Central memory CD4-positive, alpha-beta T cell (primary cell): ENCODE data around the gene TCTN2.

Experiments used
- DNase-seq: peaks from one replicate; pipeline ENCODE4 v3.0.0; 2022
- total RNA-seq, 3 experiments: gene quantifications; one replicate each; lab custom pipeline; 2026; lab: John Stamatoyannopoulos, UW

Gene TCTN2
- total RNA-seq, result 4.0 to 10.6 (median 10.0) reads per million in 3 experiments

DNA sequence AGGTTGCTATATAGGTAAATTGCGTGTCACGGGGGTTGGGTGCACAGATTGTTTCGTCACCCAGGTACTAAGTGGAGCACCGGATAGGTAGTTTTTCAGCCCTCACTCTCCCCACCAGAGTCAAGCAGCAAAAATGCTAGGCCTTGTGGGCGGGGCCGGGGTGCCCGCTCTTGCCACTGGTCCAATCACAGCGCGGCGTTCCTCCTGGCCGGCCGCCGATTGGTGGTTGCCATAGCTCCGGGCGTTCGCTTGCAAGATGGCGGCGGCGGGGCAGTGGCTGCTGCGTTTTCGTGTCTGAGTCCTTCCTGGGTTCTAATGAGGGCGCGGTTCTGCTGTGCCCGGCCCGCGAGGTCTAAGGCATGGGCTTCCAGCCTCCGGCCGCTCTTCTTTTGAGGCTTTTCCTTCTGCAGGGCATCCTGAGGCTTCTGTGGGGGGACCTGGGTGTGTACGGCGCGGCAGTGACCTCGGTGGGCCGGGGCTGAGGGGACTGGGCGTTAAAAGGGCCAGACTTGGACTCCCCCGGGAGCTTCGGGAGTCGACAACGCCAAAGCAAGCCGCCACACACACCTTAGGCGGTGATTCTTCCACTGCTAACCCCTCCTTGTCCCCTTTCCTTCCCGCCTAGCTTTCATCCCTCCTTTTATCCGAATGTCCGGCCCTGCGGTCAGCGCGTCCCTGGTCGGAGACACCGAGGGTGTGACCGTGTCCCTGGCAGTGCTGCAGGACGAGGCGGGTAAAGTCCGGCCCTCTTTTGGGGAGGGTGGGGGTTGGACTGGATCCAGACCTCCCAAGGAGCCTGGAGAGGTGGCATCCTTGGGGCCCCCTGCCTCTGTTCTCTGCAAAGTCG, at the start of gene TCTN2:
Gene TCTN2, plus strand, starts transcription at position 232 of the 847 bp plus-strand sequence. Its CDS starts 128 bp downstream, at position 360.
- DNase-seq, result peak; percentile 91

DNA sequence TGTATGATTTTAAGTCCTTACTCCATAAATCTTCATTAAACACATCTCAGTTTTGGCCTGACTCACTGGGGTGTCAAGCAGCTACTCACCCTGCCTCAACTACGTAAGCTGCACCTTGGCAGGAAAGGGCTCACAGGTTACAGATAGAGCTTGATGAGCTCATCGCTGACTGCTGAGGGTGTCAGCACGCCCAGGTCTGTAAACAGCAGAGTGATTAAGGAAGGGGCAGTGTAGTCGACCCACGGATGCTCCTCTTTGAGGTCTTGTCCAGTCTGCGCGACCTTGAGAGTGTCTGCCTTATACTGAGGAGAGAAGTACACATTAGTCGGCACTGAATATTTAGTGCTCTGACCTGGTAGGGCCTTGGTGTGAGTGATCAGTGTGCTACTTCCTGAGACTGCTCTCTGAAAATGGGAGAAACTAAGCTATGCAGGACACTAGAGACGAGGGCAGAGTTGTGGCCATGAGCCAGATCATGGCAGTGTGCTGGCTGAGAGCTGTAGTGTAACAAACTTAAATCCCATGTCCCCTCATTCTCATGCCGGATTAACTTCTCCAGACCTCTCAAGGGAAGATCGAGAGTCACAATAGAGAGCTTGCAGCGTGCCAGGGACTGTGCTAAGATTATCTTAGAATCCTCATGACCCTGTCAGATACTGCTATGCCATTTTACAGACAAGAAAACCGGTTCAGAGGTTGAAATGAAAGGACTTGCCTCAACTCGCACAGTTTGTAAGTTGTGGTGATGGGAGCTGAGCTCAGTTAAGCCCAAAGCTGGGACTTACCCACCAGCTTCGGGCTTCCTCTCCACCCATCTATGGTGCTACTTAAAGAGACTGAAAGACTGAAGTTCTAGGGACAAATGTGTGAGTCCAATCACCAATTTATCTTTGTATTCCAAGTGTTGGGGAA, 49.0 kb upstream of the TCTN2 start:
- no peak for DNase-seq

DNA sequence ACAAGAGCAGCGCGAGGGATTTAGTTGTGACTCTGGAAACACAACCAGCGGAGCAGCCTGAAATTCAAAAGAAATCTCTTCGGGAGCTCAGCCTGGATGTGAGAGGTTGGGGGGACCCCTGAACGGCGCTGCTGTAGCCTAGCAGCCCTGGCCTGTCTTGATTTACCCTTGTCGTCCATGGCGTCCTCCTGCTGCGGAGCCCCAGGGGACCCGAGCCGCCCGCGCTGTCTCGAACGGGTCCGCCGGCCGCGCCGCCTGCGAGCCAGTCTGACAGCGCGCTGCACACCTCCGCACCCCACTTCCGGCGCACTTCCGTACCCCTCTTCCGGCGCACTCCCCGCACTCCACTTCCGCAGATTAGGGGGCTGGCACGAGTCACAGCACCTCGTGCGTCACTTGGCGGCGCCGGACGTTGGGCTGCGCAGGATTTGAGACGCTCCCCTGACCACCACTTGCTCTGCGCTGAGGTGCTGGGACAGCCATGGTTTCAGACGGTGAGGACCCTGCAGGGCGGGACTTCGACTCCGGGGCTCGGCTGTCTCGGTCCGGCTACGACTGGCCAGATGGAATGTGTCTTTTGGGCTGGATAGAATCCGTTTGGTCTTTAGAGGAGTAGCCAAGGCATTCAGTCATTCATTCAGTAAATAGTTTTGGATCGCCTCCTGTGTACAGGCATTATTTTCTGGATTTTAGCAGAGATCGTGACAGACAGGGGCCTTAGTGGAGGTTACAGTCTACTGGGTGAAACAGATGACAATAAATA, 37.4 kb upstream of the TCTN2 start, which contains the start of the genes EIF2B1 and GTF2H3:
Gene EIF2B1, minus strand, starts transcription at position 308 of the 763 bp plus-strand sequence. Its CDS starts 129 bp downstream, at position 179.
Gene GTF2H3, plus strand, starts transcription at position 451 of the 763 bp plus-strand sequence. Its CDS starts 31 bp downstream, at position 482.
- DNase-seq, result peak; percentile 94

GRCh38 chr12:123634142-123634561, 36.8 kb upstream of the TCTN2 start:
- no peak for DNase-seq

GRCh38 chr12:123643911-123644310, 27.0 kb upstream of the TCTN2 start:
- no peak for DNase-seq

DNA sequence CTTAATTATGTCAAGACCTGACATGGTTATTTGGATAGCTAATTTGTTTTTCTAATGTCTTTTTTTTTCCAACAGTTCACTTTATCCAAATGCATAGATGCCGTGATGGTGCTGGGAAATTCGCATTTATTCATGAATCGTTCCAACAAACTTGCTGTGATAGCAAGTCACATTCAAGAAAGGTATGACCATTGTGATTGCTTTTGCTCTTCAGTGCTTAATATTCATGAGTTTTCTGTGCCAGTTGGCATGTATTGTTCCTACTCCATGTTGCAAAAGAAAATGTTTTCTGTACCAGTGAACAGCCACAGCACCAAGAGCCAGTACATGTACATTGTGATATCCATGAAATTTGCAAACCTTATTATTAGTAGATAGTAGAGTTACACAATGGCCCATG, 25.5 kb upstream of the TCTN2 start:
- DNase-seq, result no peak

GRCh38 chr12:123645878-123646277, 25.0 kb upstream of the TCTN2 start:
- DNase-seq, result no peak

- no peak for DNase-seq
Measured at GRCh38 chr12:123648401-123648800, 22.5 kb upstream of the TCTN2 start.

- no peak for DNase-seq
Measured at GRCh38 chr12:123654129-123654701, 16.7 kb upstream of the TCTN2 start.

- no peak for DNase-seq
Measured at GRCh38 chr12:123655420-123655819, 15.5 kb upstream of the TCTN2 start.

- no peak for DNase-seq
Measured at GRCh38 chr12:123656392-123656791, 14.5 kb upstream of the TCTN2 start.

DNA sequence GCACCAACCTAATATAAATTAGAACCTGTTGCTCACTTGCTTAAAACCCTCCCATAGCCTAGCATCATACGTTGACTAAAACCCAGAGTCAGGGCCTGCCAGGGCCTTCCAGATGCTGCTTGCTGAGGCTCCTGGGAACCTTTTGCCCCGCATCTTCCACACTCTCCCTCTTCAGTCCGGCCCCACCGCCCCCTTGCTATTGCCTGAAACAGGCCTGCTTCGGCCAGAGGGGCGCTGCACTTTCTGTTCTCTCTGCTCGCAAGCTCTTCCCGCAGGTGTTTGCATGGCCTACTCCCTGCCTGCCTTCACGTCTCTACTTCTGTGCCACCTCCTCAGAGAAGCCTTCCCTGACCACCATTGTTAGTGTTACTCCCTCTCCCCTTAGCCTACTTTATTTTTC, 13.7 kb upstream of the TCTN2 start:
- no peak for DNase-seq

DNA sequence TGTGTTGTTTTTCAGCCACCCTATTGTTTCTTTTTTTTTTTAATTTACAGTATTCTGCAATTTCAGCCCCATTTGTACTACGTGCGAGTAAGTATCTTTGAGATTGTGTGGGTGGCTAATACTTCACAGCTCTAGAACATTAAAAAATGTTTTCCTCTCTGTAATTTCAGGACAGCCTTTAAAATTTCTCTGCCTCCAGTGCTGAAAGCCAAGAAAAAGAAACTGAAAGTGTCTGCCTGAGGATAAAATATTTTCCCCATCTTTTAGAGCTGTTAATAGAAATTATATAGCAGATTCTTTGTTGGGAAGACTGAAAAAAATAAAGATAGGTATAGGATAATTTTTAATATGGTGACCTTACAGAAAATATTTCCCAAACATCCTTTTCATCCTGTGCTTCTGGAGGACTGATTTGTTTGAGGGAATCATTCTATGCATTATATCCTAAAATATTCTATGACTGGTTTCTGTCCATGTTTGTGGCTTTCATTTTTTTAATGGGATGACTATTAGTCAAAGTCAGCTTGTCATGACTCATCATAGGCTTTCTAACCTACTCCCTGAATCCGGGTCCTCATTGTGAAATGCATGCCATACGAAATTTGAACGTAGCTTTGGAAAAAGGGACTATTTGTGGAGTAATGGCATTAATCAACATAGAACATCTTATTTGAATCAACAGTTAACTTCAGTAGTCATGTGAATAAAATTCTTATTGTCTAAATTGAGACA, 10.8 kb upstream of the TCTN2 start:
- no peak for DNase-seq

DNA sequence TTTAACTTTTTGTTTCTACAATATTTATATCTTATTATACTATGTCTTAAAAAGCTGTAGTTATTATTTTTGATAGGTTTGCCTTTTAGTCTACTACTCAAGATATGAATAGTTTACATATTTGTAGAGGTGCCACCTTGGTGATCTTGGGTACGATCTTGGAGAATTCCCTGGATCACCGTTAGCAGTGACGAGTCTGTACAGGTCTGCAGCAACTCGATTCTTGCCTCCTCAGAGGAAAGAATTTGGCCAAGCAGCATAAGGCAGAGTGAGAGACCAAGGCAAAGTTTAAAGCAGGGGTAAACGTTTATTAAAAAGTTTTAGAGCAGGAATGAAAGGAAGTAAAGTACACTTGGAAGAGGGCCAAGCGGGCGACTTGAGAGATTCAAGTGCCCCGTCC, 3.1 kb upstream of the TCTN2 start:
- no peak for DNase-seq

GRCh38 chr12:123671876-123672275, 963 bp downstream of the TCTN2 start:
- no peak for DNase-seq

DNA sequence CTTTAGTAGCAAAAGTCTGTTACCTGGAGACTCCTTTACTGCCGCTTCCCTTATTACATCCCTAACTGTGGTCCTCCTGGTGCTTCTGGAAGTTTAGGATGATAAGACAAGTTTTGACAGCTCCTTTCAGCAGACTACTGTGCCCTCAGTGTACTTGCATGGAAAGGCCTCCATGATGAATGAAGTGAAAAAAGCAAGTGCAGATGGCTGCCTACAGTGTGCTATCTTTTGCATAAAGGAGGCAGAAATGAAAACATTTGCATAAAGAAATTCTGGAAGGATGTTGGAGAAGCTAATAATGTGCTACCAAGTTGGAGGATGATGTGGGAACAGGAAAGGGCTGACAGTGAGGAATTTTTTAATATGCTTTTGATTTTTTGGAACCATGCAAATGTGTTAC, 4.5 kb downstream of the TCTN2 start:
- no peak for DNase-seq

DNA sequence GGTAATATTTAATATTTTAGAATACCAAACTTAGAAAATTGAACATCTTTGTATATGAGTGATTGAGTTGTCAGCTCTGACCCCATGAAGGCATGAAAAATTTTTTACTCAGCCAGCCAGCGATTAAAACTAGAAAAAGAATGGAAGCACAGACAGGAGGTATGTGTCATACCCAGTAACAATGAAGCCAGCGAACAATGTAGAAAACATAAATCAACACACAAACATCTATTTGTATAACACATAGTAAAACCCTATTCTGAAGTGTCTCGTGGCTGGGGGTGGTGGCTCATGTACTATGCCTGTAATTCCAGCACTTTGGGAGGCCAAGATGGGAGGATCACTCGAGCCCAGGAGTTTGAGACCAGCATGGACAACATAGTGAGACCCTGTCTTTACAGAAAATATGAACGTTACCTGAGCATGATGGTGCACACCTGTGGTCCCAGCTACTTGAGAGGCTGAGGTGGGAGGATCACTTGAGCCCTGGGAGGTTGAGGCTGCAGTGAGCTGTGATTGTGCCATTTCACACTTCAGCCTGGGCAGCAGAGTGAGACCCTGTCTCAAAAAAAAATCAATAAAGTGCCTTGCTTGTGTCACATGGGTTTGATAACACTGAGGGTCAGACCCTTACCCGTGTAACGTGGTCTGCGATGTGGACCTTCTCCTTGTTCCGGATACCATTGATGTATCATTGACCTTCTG, 5.9 kb downstream of the TCTN2 start:
- no peak for DNase-seq

- DNase-seq, result no peak
Measured at GRCh38 chr12:123678981-123679380, 8.1 kb downstream of the TCTN2 start.

DNA sequence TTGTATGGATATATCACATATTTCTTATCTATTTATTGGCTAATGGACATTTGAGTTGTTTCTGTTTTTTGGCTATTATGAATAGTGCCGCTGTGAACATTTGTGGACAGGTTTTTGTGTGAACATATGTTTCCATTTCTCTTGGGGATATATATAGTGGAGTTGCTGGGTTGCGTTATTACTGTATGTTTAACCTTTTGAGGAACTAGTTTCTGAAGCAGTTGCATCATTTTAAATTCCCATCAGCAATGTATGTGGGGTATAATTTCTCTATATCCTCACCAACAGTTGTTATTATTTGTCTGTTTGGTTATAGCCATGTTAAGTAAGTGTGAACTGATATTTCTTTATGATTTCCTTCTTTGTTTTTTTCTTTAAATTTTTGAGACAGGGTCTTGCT, 10.7 kb downstream of the TCTN2 start:
- no peak for DNase-seq

DNA sequence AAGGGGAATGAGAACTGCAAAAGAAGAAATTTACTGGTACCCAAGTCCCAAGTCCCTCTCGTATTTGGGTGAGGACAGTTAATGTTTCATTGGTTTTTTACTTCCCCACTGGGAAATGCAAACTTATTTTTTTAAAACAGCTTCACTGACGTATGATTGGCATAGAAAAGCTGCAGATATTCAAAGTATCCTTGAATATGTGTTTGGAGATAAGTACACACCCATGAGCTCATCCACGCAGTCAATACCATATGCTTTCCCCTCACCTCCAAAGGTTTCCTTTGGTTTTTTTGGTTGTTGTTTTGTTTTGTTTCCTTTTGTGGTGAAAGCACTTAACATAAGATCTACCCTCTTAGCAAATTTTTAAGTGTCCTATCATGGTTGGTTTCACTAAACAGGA, 13.1 kb downstream of the TCTN2 start:
- no peak for DNase-seq
